ENCODE data around the gene MICB.
A peak's percentile ranks its signal among the peaks of the same experiment; 100 is the strongest.
"Not testable (repeated sequence)": the region's sequence is repeated elsewhere in the genome, so short reads cannot be mapped to it uniquely, and the experiment has no call there.

MICB gene

DNA sequence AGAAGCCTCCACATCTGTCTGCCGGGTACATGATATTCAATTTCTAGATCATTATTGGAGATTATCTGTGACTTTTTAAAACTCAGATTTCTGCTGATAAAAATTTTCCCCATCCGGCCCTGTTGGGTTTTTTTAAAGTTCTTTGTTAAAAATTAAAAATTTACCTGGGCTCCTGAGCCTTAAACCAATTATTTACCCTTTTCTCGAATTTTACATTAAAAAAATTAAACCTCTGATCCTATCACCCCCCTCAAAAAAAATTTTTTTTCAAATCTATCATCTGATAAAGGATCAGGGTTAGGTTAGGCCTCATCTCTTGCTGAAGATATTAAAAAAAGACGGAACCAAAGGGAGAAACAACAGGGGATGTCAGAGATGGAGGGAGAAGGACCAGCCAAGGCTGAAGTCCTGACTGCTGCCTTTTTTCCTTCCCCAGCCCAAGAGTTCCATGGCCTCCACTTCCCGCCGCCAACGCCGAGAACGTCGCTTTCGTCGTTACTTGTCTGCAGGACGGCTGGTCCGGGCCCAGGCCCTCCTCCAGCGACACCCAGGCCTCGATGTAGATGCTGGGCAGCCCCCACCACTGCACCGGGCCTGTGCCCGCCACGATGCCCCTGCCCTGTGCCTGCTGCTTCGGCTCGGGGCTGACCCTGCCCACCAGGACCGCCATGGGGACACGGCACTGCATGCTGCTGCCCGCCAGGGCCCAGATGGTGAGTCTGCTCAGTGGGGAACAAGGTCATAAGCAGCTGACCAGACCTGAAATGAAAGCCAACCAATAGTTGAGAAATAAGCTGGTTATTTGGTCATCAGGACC lies 50.0 kb downstream of the MICB start:
- Histone ChIP-seq H3K9me3 (ENCODE audit: control insufficient read depth, insufficient read depth, low read length) (no peaks in the 10 kb centered on the region), H3K9ac (ENCODE audit: low read depth, low read length) (peak overlapping the region; percentile 12), H3K4me3 (ENCODE audit: low read depth, low read length) (peak overlapping the region; percentile 40), H3K4me1 (ENCODE audit: control insufficient read depth, insufficient read depth, low read length) (no peaks in the 10 kb centered on the region), H3K36me3 (ENCODE audit: control insufficient read depth, insufficient read depth, low read length) (peaks cover 7% of the 10 kb centered on the region), H3K27me3 (ENCODE audit: control insufficient read depth, insufficient read depth, low read length) (no peaks in the 10 kb centered on the region)

DNA sequence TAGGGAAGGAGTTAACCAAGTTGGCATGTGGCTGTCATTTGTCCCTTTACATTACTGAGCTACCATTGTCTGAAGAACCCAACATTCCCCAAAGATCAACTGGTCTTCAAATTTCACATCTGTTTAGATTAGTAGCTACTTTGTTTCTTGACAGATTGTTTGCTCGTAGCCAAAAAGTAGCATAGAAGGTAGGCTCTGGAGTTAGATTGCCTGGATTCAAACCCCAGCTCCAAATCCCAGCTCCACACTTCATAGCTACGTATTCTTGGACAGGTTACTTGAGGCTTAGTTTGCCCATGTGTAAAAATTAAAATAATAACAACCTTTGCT lies 50.6 kb downstream of the MICB start:
- peak overlapping the region; percentile 12 for H3K9ac ChIP-seq (ENCODE audit: low read depth, low read length)
- H3K4me3 ChIP-seq (ENCODE audit: low read depth, low read length) = no peak overlapping the region
- no peaks in the 10 kb centered on the region for H3K27me3 ChIP-seq (ENCODE audit: control insufficient read depth, insufficient read depth, low read length)
- no peaks in the 10 kb centered on the region for H3K9me3 ChIP-seq (ENCODE audit: control insufficient read depth, insufficient read depth, low read length)
- H3K36me3 ChIP-seq (ENCODE audit: control insufficient read depth, insufficient read depth, low read length) = peaks cover 7% of the 10 kb centered on the region
- H3K4me1 ChIP-seq (ENCODE audit: control insufficient read depth, insufficient read depth, low read length) = no peaks in the 10 kb centered on the region

DNA sequence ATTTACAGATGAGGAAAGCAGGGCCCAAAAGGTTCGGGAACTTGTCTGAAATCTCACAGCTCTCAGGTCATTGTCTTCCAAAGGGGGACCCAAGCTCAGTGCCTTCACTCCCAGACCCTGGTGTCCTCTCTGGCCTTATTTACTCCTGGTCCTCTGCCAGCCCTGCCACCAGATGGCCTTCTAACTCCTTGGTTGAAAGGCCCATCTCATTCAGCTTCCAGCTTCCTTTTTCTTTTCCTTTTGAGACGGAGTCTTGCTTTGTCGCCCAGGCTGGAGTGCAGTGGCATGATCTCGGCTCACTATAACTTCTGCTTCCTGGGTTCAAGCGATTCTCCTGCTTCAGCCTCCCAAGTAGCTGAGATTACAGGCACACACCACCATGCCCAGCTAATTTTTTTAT lies 53.4 kb downstream of the MICB start:
- H3K4me3 ChIP-seq (ENCODE audit: low read depth, low read length); H3K27me3 ChIP-seq (ENCODE audit: control insufficient read depth, insufficient read depth, low read length); H3K9me3 ChIP-seq (ENCODE audit: control insufficient read depth, insufficient read depth, low read length): not testable (repeated sequence)

DNA sequence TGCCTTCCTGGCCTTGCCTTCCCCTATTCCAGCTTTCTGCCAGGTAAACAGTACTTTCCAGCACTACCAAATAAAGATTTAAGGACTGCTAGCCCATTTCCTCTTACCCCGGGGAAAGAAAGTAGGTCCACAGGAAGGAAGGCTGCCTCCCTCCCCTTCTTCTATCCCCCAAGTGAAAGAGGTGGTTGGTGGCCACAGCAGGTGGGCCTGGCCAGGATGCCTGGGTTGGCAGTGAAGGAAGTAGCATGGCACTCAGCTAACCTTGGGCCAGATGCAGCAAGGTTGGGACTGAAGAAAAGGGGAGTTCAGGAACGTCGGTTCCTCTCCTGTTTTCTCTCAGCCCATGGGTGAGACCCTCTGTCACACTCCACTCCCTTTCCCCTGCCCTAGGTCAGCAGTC lies 58.4 kb downstream of the MICB start:
- Histone ChIP-seq H3K9ac (ENCODE audit: low read depth, low read length) (no peak overlapping the region), H3K4me3 (ENCODE audit: low read depth, low read length) (no peak overlapping the region), H3K9me3 (ENCODE audit: control insufficient read depth, insufficient read depth, low read length) (no peaks in the 10 kb centered on the region), H3K27me3 (ENCODE audit: control insufficient read depth, insufficient read depth, low read length) (no peaks in the 10 kb centered on the region), H3K4me1 (ENCODE audit: control insufficient read depth, insufficient read depth, low read length) (no peaks in the 10 kb centered on the region), H3K36me3 (ENCODE audit: control insufficient read depth, insufficient read depth, low read length) (peaks cover 16% of the 10 kb centered on the region)

More for the DNA sequence above, 53.4 kb downstream of the MICB start:
- not testable (repeated sequence) for H3K9ac ChIP-seq (ENCODE audit: low read depth, low read length); H3K36me3 ChIP-seq (ENCODE audit: control insufficient read depth, insufficient read depth, low read length); H3K4me1 ChIP-seq (ENCODE audit: control insufficient read depth, insufficient read depth, low read length)

DNA sequence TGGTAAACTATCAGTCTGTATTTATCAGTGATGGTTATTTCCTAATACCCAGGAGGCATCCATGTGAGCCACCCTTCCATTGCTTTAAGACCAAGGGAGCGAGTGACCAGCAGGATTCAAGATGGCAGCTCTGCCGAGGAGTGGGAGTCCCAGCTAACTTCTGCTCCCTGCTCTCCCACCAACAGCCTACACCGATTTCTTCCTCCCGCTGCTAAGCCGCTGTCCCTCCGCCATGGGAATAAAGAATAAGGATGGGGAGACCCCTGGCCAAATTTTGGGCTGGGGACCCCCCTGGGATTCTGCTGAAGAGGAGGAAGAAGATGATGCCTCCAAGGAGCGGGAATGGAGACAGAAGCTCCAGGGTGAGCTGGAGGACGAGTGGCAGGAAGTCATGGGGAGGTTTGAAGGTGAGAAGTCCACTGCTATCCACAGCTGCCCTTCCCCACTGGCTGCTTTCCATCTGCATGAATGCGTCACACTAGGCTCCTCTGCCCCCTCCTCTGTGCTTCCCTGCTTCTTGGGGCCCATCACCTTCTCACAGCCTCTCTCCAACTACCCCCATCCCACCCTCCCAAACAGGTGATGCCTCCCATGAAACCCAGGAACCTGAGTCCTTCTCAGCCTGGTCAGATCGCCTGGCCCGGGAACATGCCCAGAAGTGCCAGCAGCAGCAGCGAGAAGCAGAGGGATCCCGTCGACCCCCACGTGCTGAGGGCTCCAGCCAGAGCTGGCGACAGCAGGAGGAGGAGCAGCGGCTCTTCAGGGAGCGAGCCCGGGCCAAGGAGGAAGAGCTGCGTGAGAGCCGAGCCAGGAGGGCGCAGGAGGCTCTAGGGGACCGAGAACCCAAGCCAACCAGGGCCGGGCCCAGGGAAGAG lies 59.7 kb downstream of the MICB start:
- H3K4me3 ChIP-seq (ENCODE audit: low read depth, low read length) = no peak overlapping the region
- H3K9me3 ChIP-seq (ENCODE audit: control insufficient read depth, insufficient read depth, low read length) = no peaks in the 10 kb centered on the region
- H3K27me3 ChIP-seq (ENCODE audit: control insufficient read depth, insufficient read depth, low read length) = no peaks in the 10 kb centered on the region
- H3K36me3 ChIP-seq (ENCODE audit: control insufficient read depth, insufficient read depth, low read length) = peaks cover 16% of the 10 kb centered on the region
- no peaks in the 10 kb centered on the region for H3K4me1 ChIP-seq (ENCODE audit: control insufficient read depth, insufficient read depth, low read length)
- no peak overlapping the region for H3K9ac ChIP-seq (ENCODE audit: low read depth, low read length)

DNA sequence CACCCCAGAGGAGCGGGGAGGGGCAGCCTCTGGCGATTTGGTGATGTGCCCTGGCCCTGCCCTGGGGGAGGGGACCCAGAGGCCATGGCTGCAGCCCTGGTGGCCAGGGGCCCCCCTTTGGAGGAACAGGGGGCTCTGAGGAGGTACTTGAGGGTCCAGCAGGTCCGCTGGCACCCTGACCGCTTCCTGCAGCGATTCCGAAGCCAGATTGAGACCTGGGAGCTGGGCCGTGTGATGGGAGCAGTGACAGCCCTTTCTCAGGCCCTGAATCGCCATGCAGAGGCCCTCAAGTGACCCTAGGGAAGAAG lies 60.3 kb downstream of the MICB start:
- no peaks in the 10 kb centered on the region for H3K9me3 ChIP-seq (ENCODE audit: control insufficient read depth, insufficient read depth, low read length)
- H3K27me3 ChIP-seq (ENCODE audit: control insufficient read depth, insufficient read depth, low read length) = no peaks in the 10 kb centered on the region
- peaks cover 16% of the 10 kb centered on the region for H3K36me3 ChIP-seq (ENCODE audit: control insufficient read depth, insufficient read depth, low read length)
- H3K9ac ChIP-seq (ENCODE audit: low read depth, low read length) = no peak overlapping the region
- no peak overlapping the region for H3K4me3 ChIP-seq (ENCODE audit: low read depth, low read length)
- H3K4me1 ChIP-seq (ENCODE audit: control insufficient read depth, insufficient read depth, low read length) = no peaks in the 10 kb centered on the region

DNA sequence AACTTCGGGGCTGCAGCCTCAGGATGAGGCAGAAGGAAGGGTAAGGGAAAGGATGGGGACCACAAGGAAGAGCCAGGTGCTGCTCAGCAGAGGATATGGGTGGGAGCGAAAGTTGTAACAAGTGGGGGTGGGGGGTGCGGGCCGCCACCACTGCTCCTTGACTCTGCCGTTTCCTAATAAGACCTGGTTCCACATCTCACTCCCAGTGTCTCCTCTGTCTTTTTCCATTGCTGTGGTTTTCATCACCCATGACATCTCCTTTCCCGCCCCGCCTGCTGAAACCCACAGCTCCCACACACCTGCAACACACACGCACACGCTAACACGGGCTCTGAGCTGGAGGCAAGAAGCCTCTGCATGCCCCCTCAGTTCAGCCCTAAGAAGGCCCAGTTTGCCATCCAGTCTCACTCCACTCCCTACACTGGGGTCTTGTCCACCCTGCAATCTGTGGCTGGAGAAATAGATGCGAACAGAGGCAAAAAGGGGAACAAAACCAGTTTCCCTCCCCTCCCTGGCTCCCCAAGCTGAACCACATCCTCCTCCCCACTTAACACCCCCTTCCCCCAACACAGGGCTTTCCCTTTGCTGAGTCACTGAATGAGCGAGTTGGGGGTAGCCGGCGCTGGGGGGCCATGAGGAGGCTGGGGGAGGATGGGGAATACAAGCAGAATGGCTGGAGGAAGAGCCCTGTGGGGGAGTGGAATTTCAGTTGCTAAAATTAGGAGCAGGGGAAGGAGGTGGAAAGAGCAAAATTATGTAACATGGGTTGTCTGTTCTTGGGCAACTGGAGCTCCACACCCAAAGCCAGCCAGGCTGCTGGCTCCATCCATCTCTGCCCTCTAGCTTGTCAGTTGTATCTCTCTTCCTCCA lies 60.9 kb downstream of the MICB start:
- H3K4me3 ChIP-seq (ENCODE audit: low read depth, low read length) = no peak overlapping the region
- no peaks in the 10 kb centered on the region for H3K4me1 ChIP-seq (ENCODE audit: control insufficient read depth, insufficient read depth, low read length)
- no peaks in the 10 kb centered on the region for H3K9me3 ChIP-seq (ENCODE audit: control insufficient read depth, insufficient read depth, low read length)
- H3K36me3 ChIP-seq (ENCODE audit: control insufficient read depth, insufficient read depth, low read length) = peaks cover 16% of the 10 kb centered on the region
- H3K27me3 ChIP-seq (ENCODE audit: control insufficient read depth, insufficient read depth, low read length) = no peaks in the 10 kb centered on the region
- no peak overlapping the region for H3K9ac ChIP-seq (ENCODE audit: low read depth, low read length)

DNA sequence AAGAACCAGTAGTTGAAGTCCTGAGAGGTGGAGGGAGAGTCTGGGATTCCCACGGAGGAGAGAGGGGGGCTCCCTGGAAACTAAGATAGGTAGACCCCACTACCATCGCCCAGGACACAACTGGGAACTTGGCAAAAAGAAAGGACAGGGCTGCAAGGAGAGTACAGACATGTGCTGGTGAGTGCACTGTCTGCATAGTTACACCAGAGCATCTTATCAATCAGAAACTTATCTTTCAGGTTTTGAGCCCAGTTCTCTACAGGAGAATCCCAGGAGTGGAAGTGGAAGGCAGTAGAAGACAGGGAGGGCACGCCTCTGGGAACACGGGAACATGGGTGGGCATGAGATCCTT lies 61.6 kb downstream of the MICB start:
- H3K4me3 ChIP-seq (ENCODE audit: low read depth, low read length) = no peak overlapping the region
- H3K36me3 ChIP-seq (ENCODE audit: control insufficient read depth, insufficient read depth, low read length) = peaks cover 16% of the 10 kb centered on the region
- no peaks in the 10 kb centered on the region for H3K4me1 ChIP-seq (ENCODE audit: control insufficient read depth, insufficient read depth, low read length)
- no peak overlapping the region for H3K9ac ChIP-seq (ENCODE audit: low read depth, low read length)
- H3K27me3 ChIP-seq (ENCODE audit: control insufficient read depth, insufficient read depth, low read length) = no peaks in the 10 kb centered on the region
- H3K9me3 ChIP-seq (ENCODE audit: control insufficient read depth, insufficient read depth, low read length) = no peaks in the 10 kb centered on the region

DNA sequence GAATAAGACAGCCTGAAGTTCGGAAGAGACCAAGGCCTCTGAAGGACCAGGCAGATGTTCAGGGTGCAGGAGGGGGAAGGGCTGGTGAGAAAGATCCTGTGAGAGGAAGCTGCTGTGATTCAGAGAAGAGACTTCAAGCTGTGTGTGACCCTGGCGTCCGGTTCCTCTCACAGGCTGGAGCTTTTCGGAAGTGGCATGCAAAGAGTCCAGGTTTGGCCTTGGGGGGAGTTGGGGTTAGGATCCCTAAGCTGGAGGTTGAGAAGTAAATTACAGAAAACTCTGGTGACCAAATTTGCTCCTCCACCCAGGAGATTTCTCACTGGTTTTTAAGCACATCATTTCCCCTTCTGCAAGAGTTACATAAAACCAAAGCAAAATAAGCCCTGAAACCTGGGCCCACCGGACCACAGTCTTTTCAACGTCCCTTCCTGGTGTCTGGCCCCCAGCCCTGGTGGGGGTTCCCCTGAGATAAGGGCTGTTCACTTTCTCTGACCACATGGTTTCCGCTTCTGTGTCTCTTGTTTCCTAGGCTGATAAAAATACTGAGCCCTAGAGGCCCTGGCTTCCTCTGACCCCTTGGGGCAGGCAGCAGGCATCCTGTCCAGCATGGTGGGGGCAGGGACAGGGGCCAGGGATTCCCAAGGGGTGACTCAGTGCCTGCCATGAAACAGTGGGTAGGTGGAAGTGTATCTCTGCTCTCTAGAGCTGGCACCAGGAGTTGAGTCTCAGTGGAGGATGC lies 62.2 kb downstream of the MICB start:
- Histone ChIP-seq H3K27me3 (ENCODE audit: control insufficient read depth, insufficient read depth, low read length) (no peaks in the 10 kb centered on the region), H3K4me1 (ENCODE audit: control insufficient read depth, insufficient read depth, low read length) (no peaks in the 10 kb centered on the region), H3K9me3 (ENCODE audit: control insufficient read depth, insufficient read depth, low read length) (no peaks in the 10 kb centered on the region), H3K4me3 (ENCODE audit: low read depth, low read length) (no peak overlapping the region), H3K9ac (ENCODE audit: low read depth, low read length) (no peak overlapping the region), H3K36me3 (ENCODE audit: control insufficient read depth, insufficient read depth, low read length) (peaks cover 16% of the 10 kb centered on the region)

DNA sequence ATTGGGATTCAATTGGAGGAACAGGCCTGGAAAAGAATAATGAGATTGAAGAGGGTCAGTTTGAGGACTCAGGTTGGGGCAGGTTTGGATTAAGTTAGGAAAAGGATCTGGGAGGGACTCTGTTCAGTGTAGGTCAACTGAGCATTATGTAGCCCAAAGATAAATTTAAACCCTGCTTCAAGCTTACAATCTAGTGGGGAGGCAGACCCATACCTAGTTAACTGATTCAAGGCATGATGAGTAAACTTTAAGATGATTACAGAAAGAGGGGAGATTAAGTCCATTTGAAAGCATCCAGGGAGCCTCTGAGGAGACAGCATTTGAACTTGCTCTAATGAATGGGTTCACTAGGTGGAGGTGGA lies 62.7 kb downstream of the MICB start:
- Histone ChIP-seq H3K9ac (ENCODE audit: low read depth, low read length) (no peak overlapping the region), H3K27me3 (ENCODE audit: control insufficient read depth, insufficient read depth, low read length) (no peaks in the 10 kb centered on the region), H3K9me3 (ENCODE audit: control insufficient read depth, insufficient read depth, low read length) (no peaks in the 10 kb centered on the region), H3K4me1 (ENCODE audit: control insufficient read depth, insufficient read depth, low read length) (no peaks in the 10 kb centered on the region), H3K4me3 (ENCODE audit: low read depth, low read length) (no peak overlapping the region), H3K36me3 (ENCODE audit: control insufficient read depth, insufficient read depth, low read length) (peaks cover 16% of the 10 kb centered on the region)
